ENCODE results near the gene REC8.

The REC8 gene

GRCh38 chr14:24179961-24180796, 8.3 kb downstream of the REC8 start:
- TF ChIP-seq, protein P1, sequence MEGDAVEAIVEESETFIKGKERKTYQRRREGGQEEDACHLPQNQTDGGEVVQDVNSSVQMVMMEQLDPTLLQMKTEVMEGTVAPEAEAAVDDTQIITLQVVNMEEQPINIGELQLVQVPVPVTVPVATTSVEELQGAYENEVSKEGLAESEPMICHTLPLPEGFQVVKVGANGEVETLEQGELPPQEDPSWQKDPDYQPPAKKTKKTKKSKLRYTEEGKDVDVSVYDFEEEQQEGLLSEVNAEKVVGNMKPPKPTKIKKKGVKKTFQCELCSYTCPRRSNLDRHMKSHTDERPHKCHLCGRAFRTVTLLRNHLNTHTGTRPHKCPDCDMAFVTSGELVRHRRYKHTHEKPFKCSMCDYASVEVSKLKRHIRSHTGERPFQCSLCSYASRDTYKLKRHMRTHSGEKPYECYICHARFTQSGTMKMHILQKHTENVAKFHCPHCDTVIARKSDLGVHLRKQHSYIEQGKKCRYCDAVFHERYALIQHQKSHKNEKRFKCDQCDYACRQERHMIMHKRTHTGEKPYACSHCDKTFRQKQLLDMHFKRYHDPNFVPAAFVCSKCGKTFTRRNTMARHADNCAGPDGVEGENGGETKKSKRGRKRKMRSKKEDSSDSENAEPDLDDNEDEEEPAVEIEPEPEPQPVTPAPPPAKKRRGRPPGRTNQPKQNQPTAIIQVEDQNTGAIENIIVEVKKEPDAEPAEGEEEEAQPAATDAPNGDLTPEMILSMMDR (IDR thresholded peaks at IDR 0.05; ENCODE audit: low read length, missing control alignments) = no peak
- DNase-seq (ENCODE audit: low read depth) = peak; percentile 88
- no peak overlapping the region for H3K4me3 ChIP-seq (replicated peaks; ENCODE audit: low read depth, low read length)

GRCh38 chr14:24181371-24182077, 9.6 kb downstream of the REC8 start:
- TF ChIP-seq, protein P1 (IDR thresholded peaks at IDR 0.05; ENCODE audit: low read length, missing control alignments) = no peak
- no peak for DNase-seq (ENCODE audit: low read depth)
- no peak overlapping the region for H3K4me3 ChIP-seq (replicated peaks; ENCODE audit: low read depth, low read length)

DNA sequence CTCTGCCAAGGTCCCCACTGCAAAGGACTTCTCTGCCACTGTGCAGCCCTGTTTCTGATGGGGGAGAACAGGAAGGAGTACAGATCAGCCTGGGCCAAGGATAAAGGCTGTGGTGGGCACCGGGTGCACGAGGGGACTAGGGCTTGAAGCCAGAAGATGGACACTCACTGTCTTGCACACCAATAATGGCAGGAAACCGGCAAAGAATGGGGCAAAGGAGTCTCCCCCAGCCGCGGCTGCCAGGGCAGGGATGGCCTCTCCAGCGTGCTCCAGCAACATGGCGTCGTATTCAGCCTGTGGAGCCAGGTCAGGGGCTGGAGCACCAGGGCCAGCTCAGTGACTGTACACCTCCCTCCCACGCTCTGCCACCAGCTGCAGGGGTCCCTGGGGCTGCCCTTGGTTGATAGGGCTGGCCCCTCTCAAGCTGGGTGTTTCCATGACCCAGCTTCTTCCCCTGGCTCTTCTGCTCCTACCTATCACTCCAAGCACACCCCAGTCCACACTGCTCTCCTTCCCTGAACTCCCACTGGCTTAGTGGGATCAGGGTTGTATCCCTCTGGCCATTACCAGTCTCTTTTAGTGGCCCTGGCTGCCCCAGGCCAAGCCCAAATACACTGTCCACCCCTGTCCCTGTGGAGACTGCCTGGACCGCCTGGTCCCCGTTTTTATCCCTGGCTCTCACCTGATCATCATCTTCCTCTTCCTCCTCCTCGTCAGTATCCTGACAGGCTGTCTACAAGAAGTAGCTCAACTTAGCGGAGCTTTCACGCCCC, 10.4 kb downstream of the REC8 start:
- DNase-seq (ENCODE audit: low read depth) = no peak
- TF ChIP-seq, protein P1 (IDR thresholded peaks at IDR 0.05; ENCODE audit: low read length, missing control alignments) = no peak
- H3K4me3 ChIP-seq (replicated peaks; ENCODE audit: low read depth, low read length) = no peak overlapping the region

DNA sequence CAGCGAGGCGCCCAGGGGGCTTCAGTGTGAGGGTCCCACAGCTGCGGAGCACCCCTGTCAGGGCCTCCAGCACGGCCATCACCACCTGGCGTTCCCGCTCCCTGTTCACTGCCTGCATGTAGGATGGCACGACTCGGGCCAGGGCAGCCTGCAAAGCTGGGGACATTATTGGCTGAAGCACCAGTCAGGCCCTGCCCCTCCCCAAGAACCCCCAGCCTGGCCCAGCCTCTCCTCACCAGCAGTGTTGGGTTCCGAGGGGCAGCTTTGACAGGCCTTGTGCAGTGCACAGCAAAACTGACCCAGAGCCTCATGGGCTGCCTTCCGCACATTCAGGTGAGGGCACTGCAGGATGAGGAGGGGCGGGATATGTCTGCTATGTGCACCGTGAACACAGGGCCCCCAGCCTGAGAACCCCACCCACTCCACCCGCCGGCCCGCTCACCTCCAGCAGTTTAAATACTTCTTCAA, 11.2 kb downstream of the REC8 start:
- no peak overlapping the region for H3K4me3 ChIP-seq (replicated peaks; ENCODE audit: low read depth, low read length)
- TF ChIP-seq, protein P1 (IDR thresholded peaks at IDR 0.05; ENCODE audit: low read length, missing control alignments) = no peak
- no peak for DNase-seq (ENCODE audit: low read depth)

DNA sequence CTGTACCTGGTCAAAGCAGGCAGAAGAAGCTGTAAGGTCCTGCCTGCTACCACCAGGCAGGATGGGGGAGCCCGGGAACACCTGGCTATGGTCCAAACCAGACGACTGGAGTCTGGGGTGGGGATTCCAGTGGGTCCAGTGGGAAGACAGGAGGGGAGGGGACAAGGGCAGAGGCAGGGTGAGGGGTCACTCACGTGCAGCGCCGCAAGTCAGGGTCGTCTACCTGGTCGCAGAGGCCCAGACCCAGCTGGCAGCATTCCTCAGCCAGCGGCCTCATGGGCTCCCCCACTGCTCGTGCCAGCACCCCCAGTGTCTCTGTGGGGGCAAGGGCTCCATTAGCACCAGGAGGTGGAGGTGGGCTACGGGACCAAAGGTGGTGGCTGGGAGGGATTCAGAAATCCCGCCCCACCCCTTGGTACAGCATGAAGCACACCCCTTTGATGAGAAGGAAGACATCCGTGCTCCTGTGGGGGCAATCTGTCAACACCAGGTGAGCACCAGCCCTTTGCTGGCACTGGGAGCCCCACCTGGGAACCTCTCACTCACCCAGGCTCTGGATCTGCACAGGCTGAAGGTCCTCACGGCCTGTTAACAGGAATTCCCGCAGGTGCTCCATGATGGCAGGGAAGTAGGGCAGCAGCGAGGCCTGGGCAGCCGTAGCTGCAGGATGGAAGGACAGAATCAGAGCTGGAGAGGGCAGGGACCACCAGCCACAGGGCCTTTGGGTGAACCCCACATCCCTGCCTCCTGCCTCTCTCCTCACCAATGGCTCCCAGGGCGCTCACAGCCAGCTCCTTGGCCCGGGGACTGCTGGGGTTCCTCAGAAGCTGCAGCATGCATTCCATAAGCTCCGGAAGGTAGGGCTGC, 12.5 kb downstream of the REC8 start:
- no peak overlapping the region for H3K4me3 ChIP-seq (replicated peaks; ENCODE audit: low read depth, low read length)
- DNase-seq (ENCODE audit: low read depth) = no peak
- TF ChIP-seq, protein P1 (IDR thresholded peaks at IDR 0.05; ENCODE audit: low read length, missing control alignments) = no peak

GRCh38 chr14:24185026-24185425, 13.1 kb downstream of the REC8 start:
- TF ChIP-seq, protein P1 (IDR thresholded peaks at IDR 0.05; ENCODE audit: low read length, missing control alignments) = no peak
- no peak for DNase-seq (ENCODE audit: low read depth)
- no peak overlapping the region for H3K4me3 ChIP-seq (replicated peaks; ENCODE audit: low read depth, low read length)
